Fibroblast of pulmonary artery (primary cell): Measurements from ENCODE around the gene KNCN.

ENCODE experiments used
- DNase-seq: peaks from one replicate; pipeline ENCODE4 v3.0.0-alpha.2; 2010; ENCODE audit warnings: low read depth
- H3K4me3 ChIP-seq: replicated peaks from 2 replicates; pipeline ENCODE4 v1.5.1; 2011; ENCODE audit warnings: low read depth, mild to moderate bottlenecking, control low read depth, low read length, moderate library complexity
- CTCF ChIP-seq: IDR thresholded peaks from 2 replicates; pipeline ENCODE4 v1.5.1; 2011; ENCODE audit warnings: mild to moderate bottlenecking, control low read depth, low read length, inconsistent platforms; ENCODE audit errors: missing control alignments

The KNCN gene

GRCh38 chr1:46592823-46593222, 41.4 kb upstream of the KNCN start:
- no peak for DNase-seq
- TF ChIP-seq CTCF: no peak
- no peak overlapping the region for H3K4me3 ChIP-seq

- TF ChIP-seq CTCF: no peak
- no peak overlapping the region for H3K4me3 ChIP-seq
- DNase-seq: no peak
Measured at GRCh38 chr1:46589529-46589928, 38.1 kb upstream of the KNCN start.

GRCh38 chr1:46587069-46587468, 35.6 kb upstream of the KNCN start:
- no peak for TF ChIP-seq CTCF
- no peak for DNase-seq
- no peak overlapping the region for H3K4me3 ChIP-seq

- TF ChIP-seq CTCF: no peak
- H3K4me3 ChIP-seq: no peak overlapping the region
- DNase-seq: no peak
Measured at GRCh38 chr1:46585312-46585938, 34.0 kb upstream of the KNCN start.

GRCh38 chr1:46583494-46583893, 32.0 kb upstream of the KNCN start:
- no peak for DNase-seq
- no peak overlapping the region for H3K4me3 ChIP-seq
- TF ChIP-seq CTCF: no peak

- H3K4me3 ChIP-seq: no peak overlapping the region
- no peak for TF ChIP-seq CTCF
- DNase-seq: no peak
Measured at GRCh38 chr1:46582972-46583371, 31.5 kb upstream of the KNCN start.
